Measurements from ENCODE around the gene TTLL5. TPM values are rescaled to one million over a fixed set of nuclear protein-coding genes. Genes with fewer than 3 reads are reported as not detected.
"Not testable (repeated sequence)": the region's sequence is repeated elsewhere in the genome, so short reads cannot be mapped to it uniquely, and the experiment has no call there.

Gene TTLL5
- total RNA-seq, 4 donors from 2014 or later = 14.2 to 27.1 (median 21.2) TPM

DNA sequence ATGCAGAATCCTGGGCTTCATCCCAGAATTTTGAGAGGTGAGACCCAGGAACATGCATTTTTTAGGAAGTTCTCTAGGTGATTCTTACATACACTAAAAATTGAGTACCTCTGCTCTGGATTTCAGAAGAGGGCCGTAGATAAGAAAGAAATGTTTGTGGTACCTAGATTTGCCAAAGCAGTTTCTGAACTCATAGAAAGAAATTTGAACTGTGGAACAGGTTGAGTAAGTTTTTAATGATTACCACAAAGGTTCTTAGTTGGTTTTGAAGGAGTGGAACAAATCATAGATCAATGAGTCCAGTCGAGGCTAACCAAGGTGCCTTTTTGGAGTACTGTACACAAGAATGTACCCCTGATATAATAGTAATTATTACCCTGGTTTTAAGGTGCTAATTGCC is 24.9 kb downstream of the TTLL5 start:
- DNase-seq = no peak
- H3K27me3 ChIP-seq = no peaks in the 10 kb centered on the region
- intact Hi-C loops (cut with DNase I) = no loop called here
- WGBS, 2 donors = 79 to 82% methylated on average over 2 of the region's 2 CpGs
- H3K27ac ChIP-seq = no peak overlapping the region
- H3K4me3 ChIP-seq = no peak overlapping the region
- H3K9me3 ChIP-seq = no peaks in the 10 kb centered on the region
- TF ChIP-seq, protein P1, sequence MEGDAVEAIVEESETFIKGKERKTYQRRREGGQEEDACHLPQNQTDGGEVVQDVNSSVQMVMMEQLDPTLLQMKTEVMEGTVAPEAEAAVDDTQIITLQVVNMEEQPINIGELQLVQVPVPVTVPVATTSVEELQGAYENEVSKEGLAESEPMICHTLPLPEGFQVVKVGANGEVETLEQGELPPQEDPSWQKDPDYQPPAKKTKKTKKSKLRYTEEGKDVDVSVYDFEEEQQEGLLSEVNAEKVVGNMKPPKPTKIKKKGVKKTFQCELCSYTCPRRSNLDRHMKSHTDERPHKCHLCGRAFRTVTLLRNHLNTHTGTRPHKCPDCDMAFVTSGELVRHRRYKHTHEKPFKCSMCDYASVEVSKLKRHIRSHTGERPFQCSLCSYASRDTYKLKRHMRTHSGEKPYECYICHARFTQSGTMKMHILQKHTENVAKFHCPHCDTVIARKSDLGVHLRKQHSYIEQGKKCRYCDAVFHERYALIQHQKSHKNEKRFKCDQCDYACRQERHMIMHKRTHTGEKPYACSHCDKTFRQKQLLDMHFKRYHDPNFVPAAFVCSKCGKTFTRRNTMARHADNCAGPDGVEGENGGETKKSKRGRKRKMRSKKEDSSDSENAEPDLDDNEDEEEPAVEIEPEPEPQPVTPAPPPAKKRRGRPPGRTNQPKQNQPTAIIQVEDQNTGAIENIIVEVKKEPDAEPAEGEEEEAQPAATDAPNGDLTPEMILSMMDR (IDR thresholded peaks at IDR 0.05) = no peak
- TF ChIP-seq POLR2A (IDR thresholded peaks at IDR 0.05) = no peak
- no peaks in the 10 kb centered on the region for H3K4me1 ChIP-seq
- H3K36me3 ChIP-seq = peaks cover 0 to 50% (median 7%) of the 10 kb centered on the region in 3 donors

DNA sequence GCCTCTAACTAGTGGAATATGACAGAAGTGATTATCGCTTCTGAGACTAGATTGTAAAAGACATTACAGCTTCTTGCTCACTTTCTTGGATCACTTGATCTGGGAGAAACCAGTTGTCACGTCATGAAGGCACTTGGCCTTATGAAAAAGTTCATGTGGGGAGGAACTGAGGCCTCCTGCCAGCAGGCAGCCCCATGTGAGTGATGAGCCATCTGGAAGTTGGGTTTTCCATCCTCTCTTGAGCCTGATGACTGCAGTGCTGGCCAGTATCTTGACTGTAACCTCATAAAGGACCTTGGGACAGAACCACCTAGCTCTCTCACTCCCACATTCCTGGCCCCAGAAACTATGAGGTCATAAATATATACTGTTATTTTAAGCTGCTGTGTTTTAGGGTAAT is 28.0 kb downstream of the TTLL5 start:
- intact Hi-C loops (cut with DNase I) = no loop called here
- 73 to 77% methylated on average over 2 of the region's 2 CpGs for WGBS, 2 donors

DNA sequence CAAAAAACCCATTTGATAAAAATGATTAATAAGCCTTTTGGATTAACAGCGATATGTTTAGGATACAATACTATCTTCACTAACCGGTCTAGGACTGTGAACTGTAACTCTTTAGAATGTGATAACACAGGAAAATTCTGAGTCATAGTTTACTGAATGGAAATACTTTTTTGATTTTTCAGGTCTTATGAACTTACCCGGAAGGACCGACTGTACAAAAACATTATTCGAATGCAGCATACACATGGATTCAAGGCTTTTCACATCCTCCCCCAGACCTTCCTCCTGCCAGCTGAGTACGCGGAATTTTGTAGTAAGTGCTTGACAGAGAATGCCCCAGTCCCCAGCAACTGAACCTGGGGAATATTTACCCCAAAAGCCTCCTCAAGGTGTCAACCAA is 29.0 kb downstream of the TTLL5 start:
- no peak for TF ChIP-seq POLR2A (IDR thresholded peaks at IDR 0.05)
- TF ChIP-seq, protein P1 (IDR thresholded peaks at IDR 0.05) = no peak
- no peaks in the 10 kb centered on the region for H3K4me1 ChIP-seq
- no peak for DNase-seq
- H3K9me3 ChIP-seq = peaks cover 0 to 2% (median 2%) of the 10 kb centered on the region in 3 donors
- H3K27ac ChIP-seq = no peak overlapping the region
- no peak overlapping the region for H3K4me3 ChIP-seq
- intact Hi-C loops (cut with DNase I) = no loop called here
- H3K27me3 ChIP-seq = no peaks in the 10 kb centered on the region
- peaks cover 0 to 51% (median 14%) of the 10 kb centered on the region in 3 donors for H3K36me3 ChIP-seq
- 88% methylated on average over 7 of the region's 7 CpGs for WGBS, 2 donors

More for the DNA sequence above, 28.0 kb downstream of the TTLL5 start:
- H3K4me3 ChIP-seq = no peak overlapping the region
- DNase-seq = no peak
- peaks cover 0 to 51% (median 14%) of the 10 kb centered on the region in 3 donors for H3K36me3 ChIP-seq
- TF ChIP-seq, protein P1 (IDR thresholded peaks at IDR 0.05) = no peak
- TF ChIP-seq POLR2A (IDR thresholded peaks at IDR 0.05) = no peak
- no peaks in the 10 kb centered on the region for H3K9me3 ChIP-seq
- H3K27me3 ChIP-seq = no peaks in the 10 kb centered on the region
- H3K27ac ChIP-seq = no peak overlapping the region
- no peaks in the 10 kb centered on the region for H3K4me1 ChIP-seq

DNA sequence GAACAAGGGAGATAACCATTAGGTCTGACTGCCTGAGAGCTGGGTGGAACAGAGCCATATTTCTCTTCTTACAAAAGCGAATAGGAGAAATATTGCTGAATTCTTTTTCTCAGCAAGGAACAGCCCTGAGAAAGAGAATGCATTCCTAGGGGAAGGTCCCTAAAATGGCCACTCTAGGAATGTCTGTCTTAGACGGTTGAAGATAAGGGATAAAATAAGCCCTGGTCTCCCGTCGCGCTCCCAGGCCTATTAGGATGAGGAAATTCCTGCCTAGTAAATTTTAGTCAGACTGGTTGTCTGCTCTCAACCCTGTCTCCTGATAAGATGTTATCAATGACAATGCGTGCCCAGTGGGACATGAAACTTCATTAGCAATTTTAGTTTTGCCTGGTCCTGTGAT is 34.0 kb downstream of the TTLL5 start:
- H3K27me3 ChIP-seq; intact Hi-C loops (cut with DNase I); DNase-seq; H3K9me3 ChIP-seq; H3K27ac ChIP-seq; H3K4me1 ChIP-seq; H3K4me3 ChIP-seq: not testable (repeated sequence)
- peaks cover 4 to 90% (median 14%) of the 10 kb centered on the region in 3 donors for H3K36me3 ChIP-seq
- WGBS, 2 donors = 88 to 90% methylated on average over 6 of the region's 6 CpGs

DNA sequence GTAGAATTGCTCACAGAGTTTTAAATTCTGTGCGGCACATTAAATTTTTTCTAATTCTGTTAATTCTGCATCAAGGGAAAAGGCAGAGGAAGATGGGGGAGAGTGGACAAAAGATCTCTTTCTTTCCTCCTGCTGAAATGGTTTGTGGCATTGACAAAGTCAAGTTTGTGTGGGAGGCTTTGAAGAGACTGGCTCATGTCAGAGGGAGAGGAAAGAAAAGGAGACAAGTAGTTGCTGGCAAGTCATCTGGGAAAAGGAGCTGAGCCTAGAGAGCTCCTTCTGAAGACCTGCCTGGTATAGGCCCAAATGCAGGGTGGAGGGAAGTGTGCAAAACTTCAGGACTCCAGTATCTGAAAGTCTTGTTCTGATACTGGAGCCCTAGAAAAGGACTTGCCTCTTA is 36.3 kb downstream of the TTLL5 start:
- WGBS, 2 donors = 96 to 100% methylated on average over 1 of the region's 1 CpG
- Histone ChIP-seq H3K4me1 (peaks cover 0 to 5% (median 0%) of the 10 kb centered on the region in 3 donors), H3K27ac (no peak overlapping the region), H3K9me3 (peaks cover 0 to 6% (median 4%) of the 10 kb centered on the region in 3 donors), H3K4me3 (no peak overlapping the region), H3K36me3 (peaks cover 0 to 91% (median 4%) of the 10 kb centered on the region in 3 donors), H3K27me3 (no peaks in the 10 kb centered on the region)
- intact Hi-C loops (cut with DNase I) = no loop called here
- DNase-seq = no peak
- TF ChIP-seq, protein P1 (IDR thresholded peaks at IDR 0.05) = no peak
- no peak for TF ChIP-seq POLR2A (IDR thresholded peaks at IDR 0.05)

DNA sequence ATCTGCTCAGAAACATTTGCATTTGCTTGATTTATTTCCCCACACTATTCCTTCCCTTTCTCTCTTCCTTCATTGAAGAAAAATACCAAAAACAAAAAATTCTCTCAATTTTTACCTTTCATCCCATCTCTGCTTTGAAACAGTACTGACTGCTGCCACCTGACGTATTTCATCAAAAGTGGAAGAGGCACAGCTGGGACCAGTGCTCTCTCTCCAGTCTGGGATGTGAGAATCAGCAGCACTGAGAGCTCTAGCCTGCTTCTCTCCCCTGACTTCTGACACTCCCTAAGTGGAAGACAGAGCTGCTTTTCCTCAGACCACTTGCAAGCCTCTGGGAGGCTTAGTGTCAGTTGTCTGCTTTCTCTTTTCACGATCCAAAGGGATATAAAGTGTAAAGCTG is 36.9 kb downstream of the TTLL5 start:
- Histone ChIP-seq H3K27me3 (no peaks in the 10 kb centered on the region), H3K4me1 (peaks cover 0 to 10% (median 0%) of the 10 kb centered on the region in 3 donors), H3K9me3 (peaks cover 0 to 6% (median 4%) of the 10 kb centered on the region in 3 donors), H3K36me3 (peaks cover 0 to 91% (median 6%) of the 10 kb centered on the region in 3 donors), H3K27ac (no peak overlapping the region), H3K4me3 (no peak overlapping the region)
- no peak for DNase-seq
- TF ChIP-seq, protein P1 (IDR thresholded peaks at IDR 0.05) = no peak
- TF ChIP-seq POLR2A (IDR thresholded peaks at IDR 0.05) = no peak
- intact Hi-C loops (cut with DNase I) = no loop called here
- 95 to 96% methylated on average over 2 of the region's 2 CpGs for WGBS, 2 donors
